Measurements from ENCODE around the gene DOCK4.
A peak's percentile ranks its signal among the peaks of the same experiment; 100 is the strongest.

Gene DOCK4

GRCh38 chr7:112214883-112215282 is 8.7 kb upstream of the DOCK4 start:
- H3K27ac ChIP-seq = no peak overlapping the region
- TF ChIP-seq ZFX (IDR thresholded peaks at IDR 0.05) (no peak), CTCF (conservative IDR thresholded peaks at IDR 0.05) (no peak; the same call in 1 of the 2 replicates)

DNA sequence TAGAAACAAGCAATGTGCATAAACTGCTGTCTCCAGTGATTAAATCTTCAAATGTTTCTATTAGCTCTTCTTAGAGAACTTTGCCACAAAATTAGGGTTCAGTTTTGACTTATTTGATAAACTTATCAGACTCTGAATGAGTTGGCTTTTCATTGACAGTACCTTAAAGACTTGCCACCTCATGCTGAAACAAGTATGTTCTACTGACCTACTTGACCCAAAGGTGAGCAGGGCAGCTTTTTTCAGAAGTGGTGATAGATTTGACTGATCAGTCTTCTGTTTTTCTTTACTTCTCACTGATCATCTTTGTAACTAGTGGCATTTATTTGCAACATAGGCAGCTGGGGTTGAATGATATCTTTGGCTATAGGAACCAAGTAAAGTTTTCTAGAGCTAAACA is 8.1 kb upstream of the DOCK4 start:
- H3K27ac ChIP-seq = no peak overlapping the region
- TF ChIP-seq CTCF (conservative IDR thresholded peaks at IDR 0.05) = no peak
- no peak for TF ChIP-seq ZFX (IDR thresholded peaks at IDR 0.05)

DNA sequence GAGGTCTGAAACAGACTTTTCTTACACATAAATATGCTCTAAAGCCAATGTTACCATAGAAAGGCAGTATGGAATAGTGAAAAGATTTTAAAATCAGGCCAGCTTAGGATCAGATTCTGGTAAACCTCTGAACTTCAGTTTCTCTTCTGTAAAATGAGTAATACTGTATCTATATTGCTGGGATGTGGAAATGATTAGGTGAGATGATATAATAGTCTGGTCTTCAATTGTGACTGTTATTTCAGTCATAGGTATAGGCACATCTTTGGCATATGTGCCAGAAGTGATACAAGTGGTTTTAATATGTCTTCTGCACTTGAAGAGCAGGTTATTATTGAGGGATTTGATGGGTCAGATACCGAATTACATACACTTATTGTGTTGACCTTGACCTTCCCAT is 7.5 kb upstream of the DOCK4 start:
- H3K27ac ChIP-seq = no peak overlapping the region
- TF ChIP-seq CTCF (conservative IDR thresholded peaks at IDR 0.05) = no peak
- no peak for TF ChIP-seq ZFX (IDR thresholded peaks at IDR 0.05)

- no peak overlapping the region for H3K27ac ChIP-seq
- TF ChIP-seq CTCF (conservative IDR thresholded peaks at IDR 0.05) = no peak
- no peak for TF ChIP-seq ZFX (IDR thresholded peaks at IDR 0.05)
Observed at GRCh38 chr7:112212571-112212970, 6.4 kb upstream of the DOCK4 start.

DNA sequence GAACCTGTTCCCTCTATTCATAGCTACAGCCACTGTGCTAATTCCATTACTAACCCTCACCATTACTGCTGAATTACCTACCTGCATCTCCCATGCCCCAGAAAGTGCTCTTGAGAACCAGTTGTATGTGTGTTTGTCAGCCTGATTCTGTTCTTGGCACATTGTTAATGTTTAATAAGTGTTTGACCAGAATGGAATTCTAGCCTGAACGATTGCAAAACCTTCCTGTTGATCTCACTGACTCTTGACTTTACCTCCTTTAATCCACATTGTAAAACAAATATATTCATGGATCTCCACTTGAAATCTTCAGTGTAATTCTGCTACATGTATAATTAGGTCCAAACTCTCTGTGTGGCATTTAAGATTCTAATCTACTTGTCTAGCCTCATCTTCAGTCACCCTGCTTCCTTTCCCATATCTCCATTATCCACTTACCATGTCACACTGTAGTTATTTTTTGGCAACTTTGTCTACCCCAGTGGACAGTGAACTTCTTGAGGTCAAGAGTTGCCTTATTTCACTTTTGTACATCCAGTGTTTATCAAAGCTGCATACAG is 5.2 kb upstream of the DOCK4 start:
- TF ChIP-seq ZFX (IDR thresholded peaks at IDR 0.05) (no peak), CTCF (conservative IDR thresholded peaks at IDR 0.05) (no peak)
- no peak overlapping the region for H3K27ac ChIP-seq

DNA sequence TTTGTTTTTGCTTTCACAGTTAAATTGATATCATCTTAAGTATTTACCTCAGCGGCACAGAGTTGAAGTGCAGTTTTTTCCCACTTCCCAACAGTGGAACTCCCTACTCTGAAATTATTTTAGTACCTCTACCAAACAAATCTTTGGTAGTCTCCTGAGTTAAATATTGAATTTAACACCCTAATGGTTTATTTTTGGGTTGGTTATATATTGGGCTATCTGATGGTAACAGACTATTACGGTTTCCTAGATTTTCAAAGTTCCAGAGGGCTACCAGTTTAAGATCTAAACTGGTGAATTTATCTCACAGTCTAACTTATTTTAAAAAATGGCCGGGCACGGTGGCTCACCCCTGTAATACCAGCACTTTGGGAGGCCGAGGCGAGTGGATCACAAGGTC is 1.6 kb upstream of the DOCK4 start:
- H3K27ac ChIP-seq = no peak overlapping the region
- TF ChIP-seq ZFX (IDR thresholded peaks at IDR 0.05) = no peak
- no peak; the same call in 1 of the 2 replicates for TF ChIP-seq CTCF (conservative IDR thresholded peaks at IDR 0.05)

- H3K27ac ChIP-seq = peak overlapping the region; percentile 69
- TF ChIP-seq CTCF (conservative IDR thresholded peaks at IDR 0.05) (no peak), ZFX (IDR thresholded peaks at IDR 0.05) (no peak)
Observed at GRCh38 chr7:112206991-112207592, 893 bp upstream of the DOCK4 start.

All from C4-2B (cell line).